AG09309 (cell line): ENCODE results near the gene NOL4L.

Source experiments
- DNase-seq: peaks from one replicate; pipeline ENCODE4 v3.0.0-alpha.2; 2010; ENCODE audit warnings: low read depth
- H3K4me3 ChIP-seq: 2 replicates; pipeline ENCODE4 v1.5.1; 2011; ENCODE audit warnings: mild to moderate bottlenecking, low read depth, low read length, moderate library complexity; ENCODE audit not compliant: control insufficient read depth
- TF ChIP-seq, protein P1 (sequence below): IDR thresholded peaks from 2 replicates; pipeline ENCODE4 v1.5.1; 2011; ENCODE audit warnings: mild to moderate bottlenecking, low read depth, low read length, inconsistent platforms; ENCODE audit not compliant: insufficient read depth, control insufficient read depth; ENCODE audit errors: missing control alignments

The NOL4L gene

DNA sequence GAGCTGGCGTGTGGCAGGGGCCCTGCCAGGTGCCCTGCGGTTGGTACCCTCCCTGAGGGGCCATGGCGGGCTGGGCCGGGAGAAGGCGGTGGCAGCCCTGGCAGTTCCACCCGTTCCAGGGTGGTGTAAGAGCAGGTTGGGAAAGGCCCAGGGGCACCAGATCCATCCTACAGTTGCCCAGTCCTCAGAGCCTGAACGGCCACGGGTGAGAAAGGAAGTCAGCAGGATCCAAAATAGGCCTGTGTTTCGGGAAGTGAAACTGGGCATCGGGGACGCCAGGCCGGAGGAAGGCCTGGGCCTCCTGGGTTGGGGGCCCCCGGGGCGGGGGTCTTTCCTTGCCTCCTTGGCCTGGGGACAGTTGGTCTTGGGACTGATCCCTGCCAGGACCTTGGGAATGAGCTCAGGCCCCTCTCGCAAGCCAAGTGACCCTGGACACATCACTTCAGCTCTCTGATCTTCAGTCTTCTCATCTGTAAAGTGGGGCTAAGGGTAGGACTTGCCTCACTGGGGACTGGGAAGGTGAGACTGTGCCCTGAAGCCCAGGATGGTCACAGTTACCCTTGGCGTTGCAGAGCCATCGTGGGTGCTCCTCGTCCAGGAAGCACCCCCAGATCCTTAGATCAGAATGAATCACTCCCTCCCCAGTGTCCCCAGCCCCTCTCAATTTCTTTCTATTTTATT lies 18.1 kb upstream of the NOL4L start:
- DNase-seq: no peak
- TF ChIP-seq, protein P1, sequence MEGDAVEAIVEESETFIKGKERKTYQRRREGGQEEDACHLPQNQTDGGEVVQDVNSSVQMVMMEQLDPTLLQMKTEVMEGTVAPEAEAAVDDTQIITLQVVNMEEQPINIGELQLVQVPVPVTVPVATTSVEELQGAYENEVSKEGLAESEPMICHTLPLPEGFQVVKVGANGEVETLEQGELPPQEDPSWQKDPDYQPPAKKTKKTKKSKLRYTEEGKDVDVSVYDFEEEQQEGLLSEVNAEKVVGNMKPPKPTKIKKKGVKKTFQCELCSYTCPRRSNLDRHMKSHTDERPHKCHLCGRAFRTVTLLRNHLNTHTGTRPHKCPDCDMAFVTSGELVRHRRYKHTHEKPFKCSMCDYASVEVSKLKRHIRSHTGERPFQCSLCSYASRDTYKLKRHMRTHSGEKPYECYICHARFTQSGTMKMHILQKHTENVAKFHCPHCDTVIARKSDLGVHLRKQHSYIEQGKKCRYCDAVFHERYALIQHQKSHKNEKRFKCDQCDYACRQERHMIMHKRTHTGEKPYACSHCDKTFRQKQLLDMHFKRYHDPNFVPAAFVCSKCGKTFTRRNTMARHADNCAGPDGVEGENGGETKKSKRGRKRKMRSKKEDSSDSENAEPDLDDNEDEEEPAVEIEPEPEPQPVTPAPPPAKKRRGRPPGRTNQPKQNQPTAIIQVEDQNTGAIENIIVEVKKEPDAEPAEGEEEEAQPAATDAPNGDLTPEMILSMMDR: no peak
- H3K4me3 ChIP-seq: no peak overlapping the region

DNA sequence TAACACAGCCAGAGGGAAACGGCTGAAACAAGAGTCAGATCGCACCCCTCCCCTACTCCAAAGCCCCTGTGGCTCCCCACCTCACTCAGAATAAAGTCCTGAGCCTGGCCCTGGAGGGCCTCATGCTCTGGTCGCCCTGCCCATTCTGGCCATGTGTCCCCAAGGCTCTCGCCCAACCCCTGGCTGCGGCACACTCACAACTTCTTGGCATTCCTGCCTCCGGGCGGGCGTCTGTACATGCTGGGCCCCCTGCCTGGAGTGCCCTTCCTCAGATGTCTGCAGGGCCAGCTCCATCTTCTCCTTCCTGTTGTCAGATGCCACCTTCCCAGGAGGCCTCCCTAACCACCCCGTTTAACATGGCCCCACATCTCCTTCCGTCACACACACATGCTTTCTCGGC lies 17.1 kb upstream of the NOL4L start:
- DNase-seq: no peak
- H3K4me3 ChIP-seq: no peak overlapping the region
- TF ChIP-seq, protein P1: no peak

GRCh38 chr20:32600681-32601237 lies 15.6 kb upstream of the NOL4L start:
- TF ChIP-seq, protein P1: no peak
- no peak for DNase-seq
- H3K4me3 ChIP-seq: no peak overlapping the region

DNA sequence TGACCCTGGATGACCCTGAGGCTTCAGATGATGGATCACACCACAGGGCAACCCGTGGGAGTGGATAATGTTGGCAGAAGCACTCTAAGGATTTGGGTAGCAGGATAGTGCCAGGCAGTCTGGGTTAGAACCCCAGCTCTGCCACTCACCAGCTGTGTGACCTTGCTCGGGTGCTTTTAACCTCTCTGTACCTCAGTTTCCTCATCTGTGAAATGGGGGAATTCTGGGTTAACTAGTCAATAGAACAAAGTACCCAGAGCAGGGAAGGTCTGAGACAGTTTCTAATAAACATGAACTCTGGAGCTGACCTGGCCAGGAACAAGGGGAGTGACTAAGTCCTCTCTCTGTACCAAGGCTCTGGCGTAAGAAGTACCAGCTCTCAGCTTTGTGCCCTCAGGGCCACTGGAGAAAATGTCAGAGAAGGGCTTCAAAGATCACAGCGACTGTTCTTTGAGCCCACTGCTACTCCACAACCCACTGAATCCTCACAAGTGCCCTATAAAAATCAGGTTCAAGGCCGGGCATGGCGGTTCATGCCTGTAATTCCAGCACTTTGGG lies 14.7 kb upstream of the NOL4L start:
- no peak overlapping the region for H3K4me3 ChIP-seq
- DNase-seq: no peak
- TF ChIP-seq, protein P1: no peak

GRCh38 chr20:32598606-32599005 lies 13.5 kb upstream of the NOL4L start:
- H3K4me3 ChIP-seq: no peak overlapping the region
- DNase-seq: no peak
- TF ChIP-seq, protein P1: no peak

DNA sequence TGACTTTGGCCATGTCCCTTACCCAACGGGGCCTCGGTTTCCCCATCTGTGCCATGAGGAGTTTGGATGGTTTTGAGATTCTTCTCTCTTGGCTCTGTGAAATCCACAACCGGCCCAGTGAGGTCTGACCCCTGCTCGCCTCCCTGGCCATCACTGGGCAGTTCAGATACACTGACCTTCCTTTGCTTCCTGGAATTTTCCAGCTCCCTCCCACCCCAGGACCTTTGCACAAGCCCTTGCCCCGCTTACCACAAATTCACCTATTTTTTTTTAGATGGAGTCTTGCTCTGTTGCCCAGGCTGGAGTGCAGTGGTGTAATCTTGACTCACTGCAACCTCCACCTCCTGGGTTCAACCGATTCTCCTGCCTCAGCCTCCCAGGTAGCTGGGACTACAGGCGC lies 12.6 kb upstream of the NOL4L start:
- TF ChIP-seq, protein P1: no peak
- H3K4me3 ChIP-seq: no peak overlapping the region
- DNase-seq: no peak
